ACC112 (cell line): ENCODE data around the gene C12orf75.
"Not testable (repeated sequence)": the region's sequence is repeated elsewhere in the genome, so short reads cannot be mapped to it uniquely, and the experiment has no call there.

Source experiments
- H2AFZ ChIP-seq: fragments of 200-600 bp; sonication (generic); one replicate; pipeline ENCODE4 v1.6.0; 2017; ENCODE audit warnings: antibody characterized with exemption, low read length; ENCODE audit not compliant: unreplicated experiment
- H3K27ac ChIP-seq: fragments of 200-600 bp; sonication (generic); 2 replicates; pipeline ENCODE4 v1.5.1; 2014; ENCODE audit warnings: low read depth, mild to moderate bottlenecking, antibody characterized with exemption, low read length, moderate library complexity
- H3K27me3 ChIP-seq: fragments of 200-600 bp; sonication (generic); 2 replicates; pipeline ENCODE4 v1.6.1; 2014; ENCODE audit warnings: mild to moderate bottlenecking, antibody characterized with exemption, low read length, moderate library complexity, mixed read lengths; ENCODE audit not compliant: insufficient read depth
- H3K36me3 ChIP-seq: fragments of 200-600 bp; sonication (generic); 2 replicates; pipeline ENCODE4 v1.6.1; 2016; ENCODE audit warnings: mild to moderate bottlenecking, antibody characterized with exemption, low read length, moderate library complexity, mixed read lengths; ENCODE audit not compliant: insufficient read depth
- H3K4me1 ChIP-seq: fragments of 200-600 bp; sonication (generic); one replicate; pipeline ENCODE4 v1.6.1; 2016; ENCODE audit warnings: low read length, mixed read lengths; ENCODE audit not compliant: insufficient read depth, unreplicated experiment, control insufficient read depth
- H3K4me3 ChIP-seq: fragments of 200-600 bp; sonication (generic); 2 replicates; pipeline ENCODE4 v1.5.1; 2014; ENCODE audit warnings: mild to moderate bottlenecking, low read depth, low read length
- H3K79me2 ChIP-seq: fragments of 200-600 bp; sonication (generic); one replicate; pipeline ENCODE4 v1.6.0; 2016; ENCODE audit warnings: low read length; ENCODE audit not compliant: control insufficient read depth, unreplicated experiment, insufficient read depth

C12orf75 gene

GRCh38 chr12:105294161-105294560 lies 36.3 kb upstream of the C12orf75 start:
- no peaks in the 10 kb centered on the region for H3K79me2 ChIP-seq
- H3K4me1 ChIP-seq: peaks cover 13% of the 10 kb centered on the region
- H3K4me3 ChIP-seq: no peak overlapping the region
- no peak overlapping the region for H2AFZ ChIP-seq
- no peaks in the 10 kb centered on the region for H3K36me3 ChIP-seq
- no peaks in the 10 kb centered on the region for H3K27me3 ChIP-seq
- no peak overlapping the region for H3K27ac ChIP-seq

- no peaks in the 10 kb centered on the region for H3K36me3 ChIP-seq
- H3K79me2 ChIP-seq: no peaks in the 10 kb centered on the region
- H3K4me1 ChIP-seq: peaks cover 13% of the 10 kb centered on the region
- no peak overlapping the region for H2AFZ ChIP-seq
- H3K4me3 ChIP-seq: no peak overlapping the region
- no peak overlapping the region for H3K27ac ChIP-seq
- H3K27me3 ChIP-seq: no peaks in the 10 kb centered on the region
Observed at GRCh38 chr12:105294886-105295479, 35.5 kb upstream of the C12orf75 start.

GRCh38 chr12:105296116-105297089 lies 34.1 kb upstream of the C12orf75 start:
- Histone ChIP-seq H2AFZ (no peak overlapping the region), H3K27me3 (no peaks in the 10 kb centered on the region), H3K79me2 (no peaks in the 10 kb centered on the region), H3K4me3 (no peak overlapping the region), H3K36me3 (no peaks in the 10 kb centered on the region), H3K4me1 (peaks cover 13% of the 10 kb centered on the region), H3K27ac (no peak overlapping the region)

- Histone ChIP-seq H3K36me3 (no peaks in the 10 kb centered on the region), H3K27ac (no peak overlapping the region), H3K4me3 (no peak overlapping the region), H2AFZ (no peak overlapping the region), H3K4me1 (no peaks in the 10 kb centered on the region), H3K27me3 (no peaks in the 10 kb centered on the region), H3K79me2 (no peaks in the 10 kb centered on the region)
Observed at GRCh38 chr12:105300883-105301282, 29.6 kb upstream of the C12orf75 start.

- H3K27me3 ChIP-seq: no peaks in the 10 kb centered on the region
- no peaks in the 10 kb centered on the region for H3K79me2 ChIP-seq
Observed at GRCh38 chr12:105301696-105302095, 28.8 kb upstream of the C12orf75 start.

GRCh38 chr12:105302986-105303385 lies 27.5 kb upstream of the C12orf75 start:
- H2AFZ ChIP-seq, H3K36me3 ChIP-seq, H3K27ac ChIP-seq, H3K79me2 ChIP-seq, H3K4me3 ChIP-seq, H3K4me1 ChIP-seq, H3K27me3 ChIP-seq: not testable (repeated sequence)

More at GRCh38 chr12:105301696-105302095, 28.8 kb upstream of the C12orf75 start:
- no peak overlapping the region for H3K27ac ChIP-seq
- no peak overlapping the region for H2AFZ ChIP-seq
- H3K36me3 ChIP-seq: no peaks in the 10 kb centered on the region
- no peaks in the 10 kb centered on the region for H3K4me1 ChIP-seq
- no peak overlapping the region for H3K4me3 ChIP-seq

- not testable (repeated sequence) for H3K27ac ChIP-seq, H3K36me3 ChIP-seq, H3K4me3 ChIP-seq, H3K27me3 ChIP-seq, H2AFZ ChIP-seq, H3K4me1 ChIP-seq, H3K79me2 ChIP-seq
Observed at GRCh38 chr12:105304626-105305025, 25.9 kb upstream of the C12orf75 start.

GRCh38 chr12:105307601-105308314 lies 22.7 kb upstream of the C12orf75 start:
- H3K36me3 ChIP-seq, H3K79me2 ChIP-seq, H3K4me3 ChIP-seq, H3K27ac ChIP-seq, H2AFZ ChIP-seq, H3K27me3 ChIP-seq: not testable (repeated sequence)
- peaks cover 10% of the 10 kb centered on the region for H3K4me1 ChIP-seq

GRCh38 chr12:105308839-105309238 lies 21.7 kb upstream of the C12orf75 start:
- H3K79me2 ChIP-seq, H3K27ac ChIP-seq, H3K36me3 ChIP-seq, H3K4me3 ChIP-seq, H3K27me3 ChIP-seq, H2AFZ ChIP-seq: not testable (repeated sequence)
- peaks cover 10% of the 10 kb centered on the region for H3K4me1 ChIP-seq

- H3K4me1 ChIP-seq: peaks cover 10% of the 10 kb centered on the region
- not testable (repeated sequence) for H3K36me3 ChIP-seq, H2AFZ ChIP-seq, H3K27me3 ChIP-seq, H3K4me3 ChIP-seq, H3K79me2 ChIP-seq, H3K27ac ChIP-seq
Observed at GRCh38 chr12:105309384-105309783, 21.1 kb upstream of the C12orf75 start.
